A549 (cell line): ENCODE results near the gene EXOC2.

Source experiments
- HOXA7 ChIP-seq: fragments of 250-450 bp; sonication (Bioruptor Pico); IDR thresholded peaks from 2 replicates; pipeline ENCODE4 v1.5.0; 2020; ENCODE audit warnings: mild to moderate bottlenecking, moderate library complexity
- POLR2A ChIP-seq: IDR thresholded peaks from 2 replicates; pipeline ENCODE4 v1.6.1; 2012; ENCODE audit warnings: mild to moderate bottlenecking, low read length
- SREBF2 ChIP-seq: fragments of 450-650 bp; IDR thresholded peaks from 2 replicates; pipeline ENCODE4 v1.6.1; 2014; ENCODE audit warnings: mild to moderate bottlenecking, moderate library complexity

DNA sequence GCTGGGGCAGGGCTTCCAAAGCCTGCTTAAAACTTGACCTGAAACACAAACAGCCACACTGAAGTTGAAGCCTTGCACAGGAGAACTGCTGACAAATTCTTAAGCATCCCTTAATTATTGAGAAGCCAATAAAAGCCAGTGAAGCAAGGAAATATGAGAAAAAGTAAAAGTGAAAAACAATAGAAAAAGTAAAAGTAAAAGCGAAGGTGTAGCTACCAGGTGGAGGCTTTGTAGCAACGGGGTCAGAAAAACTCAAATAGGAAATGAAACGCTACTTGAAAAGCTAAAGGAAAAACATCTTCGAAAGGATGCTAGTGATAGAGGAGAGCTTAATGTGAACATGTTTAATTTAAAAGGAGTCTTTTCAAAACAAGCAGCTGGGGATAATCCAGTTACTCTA, 203.9 kb downstream of the EXOC2 start:
- TF ChIP-seq SREBF2 = no peak
- no peak for TF ChIP-seq POLR2A
- TF ChIP-seq HOXA7 (CRISPR knock-in tag) = no peak
